ENCODE data around the gene PGM1.

Gene PGM1

GRCh38 chr1:63635681-63636080 lies 42.5 kb downstream of the PGM1 start:
- DNase-seq: no peak

GRCh38 chr1:63636192-63637105 lies 43.2 kb downstream of the PGM1 start:
- no peak for DNase-seq

GRCh38 chr1:63638471-63638870 lies 45.3 kb downstream of the PGM1 start:
- DNase-seq: no peak

GRCh38 chr1:63638875-63639274 lies 45.7 kb downstream of the PGM1 start:
- DNase-seq: no peak

- no peak for DNase-seq
Observed at GRCh38 chr1:63640633-63641567, 47.7 kb downstream of the PGM1 start.

GRCh38 chr1:63641615-63642014 lies 48.4 kb downstream of the PGM1 start:
- DNase-seq: no peak

- DNase-seq: no peak
Observed at GRCh38 chr1:63642901-63643300, 49.7 kb downstream of the PGM1 start.

GRCh38 chr1:63643517-63643916 lies 50.3 kb downstream of the PGM1 start:
- DNase-seq: no peak

GRCh38 chr1:63643926-63644325 lies 50.7 kb downstream of the PGM1 start:
- no peak for DNase-seq

- DNase-seq: no peak
Observed at GRCh38 chr1:63645317-63645716, 52.1 kb downstream of the PGM1 start.

- no peak for DNase-seq
Observed at GRCh38 chr1:63648689-63649088, 55.5 kb downstream of the PGM1 start.

- peak; percentile 73 for DNase-seq
Observed at GRCh38 chr1:63651161-63651701, 58.0 kb downstream of the PGM1 start.

- no peak for DNase-seq
Observed at GRCh38 chr1:63653976-63654375, 60.8 kb downstream of the PGM1 start.

- DNase-seq: no peak
Observed at GRCh38 chr1:63659448-63659847, 66.2 kb downstream of the PGM1 start.

GRCh38 chr1:63662056-63662836 lies 69.0 kb downstream of the PGM1 start:
- DNase-seq: no peak

GRCh38 chr1:63662841-63663240 lies 69.6 kb downstream of the PGM1 start:
- DNase-seq: no peak

- no peak for DNase-seq
Observed at GRCh38 chr1:63663301-63663700, 70.1 kb downstream of the PGM1 start.

GRCh38 chr1:63663873-63664272 lies 70.7 kb downstream of the PGM1 start:
- DNase-seq: no peak

- no peak for DNase-seq
Observed at GRCh38 chr1:63664742-63665141, 71.5 kb downstream of the PGM1 start.

- DNase-seq: no peak
Observed at GRCh38 chr1:63665410-63665809, 72.2 kb downstream of the PGM1 start.

- no peak for DNase-seq
Observed at GRCh38 chr1:63665824-63666223, 72.6 kb downstream of the PGM1 start.

GRCh38 chr1:63668298-63668697 lies 75.1 kb downstream of the PGM1 start:
- DNase-seq: no peak

All from activated effector memory CD4-positive, alpha-beta T cell treated with anti-CD3 and anti-CD28 coated beads, Interleukin-2, amount 50 U/mL, for 16 hours (primary cell).